Measurements from ENCODE around the gene KLHL9. TPM values are rescaled to one million over a fixed set of nuclear protein-coding genes. Genes with fewer than 3 reads are reported as not detected.
"Not testable (repeated sequence)": the region's sequence is repeated elsewhere in the genome, so short reads cannot be mapped to it uniquely, and the experiment has no call there.

Gene KLHL9
- not detected for polyA plus RNA-seq (2012; ENCODE audit: insufficient read depth, insufficient read length)

- no peak within 1 kb of the TSS for H3K4me3 ChIP-seq (ENCODE audit: low read length)
- DNase-seq (ENCODE audit: low read depth, low spot score), result no peak
These were observed at the start of gene KLHL9 for GRCh38 chr9:21334701-21335632. Gene KLHL9, minus strand, starts transcription at chr9:21335404. Its CDS starts 545 bp downstream, at chr9:21334859.

- no peak overlapping the region for H3K4me3 ChIP-seq (ENCODE audit: low read length)
- DNase-seq (ENCODE audit: low read depth, low spot score), result no peak
These were observed 48.4 kb upstream of the KLHL9 start for GRCh38 chr9:21383627-21384026.

GRCh38 chr9:21381448-21382339, 46.5 kb upstream of the KLHL9 start:
- DNase-seq (ENCODE audit: low read depth, low spot score), result no peak
- H3K4me3 ChIP-seq (ENCODE audit: low read length), result no peak overlapping the region

- not testable (repeated sequence) for H3K4me3 ChIP-seq (ENCODE audit: low read length); DNase-seq (ENCODE audit: low read depth, low spot score)
These were observed 36.3 kb upstream of the KLHL9 start for GRCh38 chr9:21371467-21371866.

- DNase-seq (ENCODE audit: low read depth, low spot score), result no peak
- no peak within 1 kb of the TSS for H3K4me3 ChIP-seq (ENCODE audit: low read length)
These were observed 32.8 kb upstream of the KLHL9 start, which contains the start of gene IFNA13 for GRCh38 chr9:21367957-21368356. Gene IFNA13, minus strand, starts transcription at chr9:21368057. Its CDS starts 47 bp downstream, at chr9:21368010.

GRCh38 chr9:21367169-21367568, 32.0 kb upstream of the KLHL9 start:
- not testable (repeated sequence) for DNase-seq (ENCODE audit: low read depth, low spot score)

GRCh38 chr9:21362287-21362686, 27.1 kb upstream of the KLHL9 start:
- no peak for DNase-seq (ENCODE audit: low read depth, low spot score)

More at GRCh38 chr9:21367169-21367568, 32.0 kb upstream of the KLHL9 start:
- H3K4me3 ChIP-seq (ENCODE audit: low read length), result not testable (repeated sequence)

GRCh38 chr9:21357479-21358460, 22.6 kb upstream of the KLHL9 start:
- DNase-seq (ENCODE audit: low read depth, low spot score), result no peak
- no peak overlapping the region for H3K4me3 ChIP-seq (ENCODE audit: low read length)

More at GRCh38 chr9:21362287-21362686, 27.1 kb upstream of the KLHL9 start:
- no peak overlapping the region for H3K4me3 ChIP-seq (ENCODE audit: low read length)

GRCh38 chr9:21350787-21351186, 15.6 kb upstream of the KLHL9 start, which contains the start of gene IFNA6:
Gene IFNA6, minus strand, starts transcription at chr9:21350887. Its CDS starts 0 bp downstream, at chr9:21350887.
- DNase-seq (ENCODE audit: low read depth, low spot score), result no peak
- H3K4me3 ChIP-seq (ENCODE audit: low read length), result no peak within 1 kb of the TSS

GRCh38 chr9:21348430-21348970, 13.3 kb upstream of the KLHL9 start:
- DNase-seq (ENCODE audit: low read depth, low spot score), result no peak
- no peak overlapping the region for H3K4me3 ChIP-seq (ENCODE audit: low read length)

- no peak overlapping the region for H3K4me3 ChIP-seq (ENCODE audit: low read length)
- DNase-seq (ENCODE audit: low read depth, low spot score), result no peak
These were observed 5.5 kb upstream of the KLHL9 start for GRCh38 chr9:21340735-21341134.

GRCh38 chr9:21336457-21336856, 1.3 kb upstream of the KLHL9 start:
- no peak overlapping the region for H3K4me3 ChIP-seq (ENCODE audit: low read length)
- no peak for DNase-seq (ENCODE audit: low read depth, low spot score)

- DNase-seq (ENCODE audit: low read depth, low spot score), result no peak
- no peak overlapping the region for H3K4me3 ChIP-seq (ENCODE audit: low read length)
These were observed 2.0 kb downstream of the KLHL9 start for GRCh38 chr9:21333226-21333625.

GRCh38 chr9:21331676-21332402, 3.4 kb downstream of the KLHL9 start:
- no peak for DNase-seq (ENCODE audit: low read depth, low spot score)
- no peak overlapping the region for H3K4me3 ChIP-seq (ENCODE audit: low read length)

GRCh38 chr9:21326526-21327139, 8.6 kb downstream of the KLHL9 start:
- DNase-seq (ENCODE audit: low read depth, low spot score), result no peak
- no peak overlapping the region for H3K4me3 ChIP-seq (ENCODE audit: low read length)

GRCh38 chr9:21324047-21324446, 11.2 kb downstream of the KLHL9 start:
- DNase-seq (ENCODE audit: low read depth, low spot score), result no peak
- no peak overlapping the region for H3K4me3 ChIP-seq (ENCODE audit: low read length)

GRCh38 chr9:21322911-21323461, 12.2 kb downstream of the KLHL9 start:
- no peak for DNase-seq (ENCODE audit: low read depth, low spot score)
- no peak overlapping the region for H3K4me3 ChIP-seq (ENCODE audit: low read length)

All from Jurkat, Clone E6-1 (cell line).